ENCODE data around the gene PPAN.

DNA sequence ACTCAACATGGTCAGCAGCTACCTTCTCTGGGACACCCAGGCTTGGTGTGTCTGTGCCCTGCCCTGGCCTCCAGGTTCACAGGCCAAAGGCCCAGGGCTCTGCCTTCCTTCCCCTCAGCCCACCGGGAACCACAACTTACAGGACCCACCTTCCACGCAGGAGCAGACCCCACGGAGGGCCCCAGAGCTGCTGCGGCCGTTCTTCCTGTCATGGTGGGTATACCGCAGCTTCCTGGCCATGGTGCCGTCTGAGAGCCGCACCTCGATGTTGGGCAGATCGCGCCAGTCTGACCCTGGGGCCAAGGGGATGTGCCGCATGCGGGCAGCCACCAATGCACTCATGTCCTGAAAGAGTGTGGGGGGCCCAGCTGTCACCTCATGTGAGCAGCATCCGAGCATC, 30.8 kb downstream of the PPAN start:
- TF ChIP-seq, protein P1, sequence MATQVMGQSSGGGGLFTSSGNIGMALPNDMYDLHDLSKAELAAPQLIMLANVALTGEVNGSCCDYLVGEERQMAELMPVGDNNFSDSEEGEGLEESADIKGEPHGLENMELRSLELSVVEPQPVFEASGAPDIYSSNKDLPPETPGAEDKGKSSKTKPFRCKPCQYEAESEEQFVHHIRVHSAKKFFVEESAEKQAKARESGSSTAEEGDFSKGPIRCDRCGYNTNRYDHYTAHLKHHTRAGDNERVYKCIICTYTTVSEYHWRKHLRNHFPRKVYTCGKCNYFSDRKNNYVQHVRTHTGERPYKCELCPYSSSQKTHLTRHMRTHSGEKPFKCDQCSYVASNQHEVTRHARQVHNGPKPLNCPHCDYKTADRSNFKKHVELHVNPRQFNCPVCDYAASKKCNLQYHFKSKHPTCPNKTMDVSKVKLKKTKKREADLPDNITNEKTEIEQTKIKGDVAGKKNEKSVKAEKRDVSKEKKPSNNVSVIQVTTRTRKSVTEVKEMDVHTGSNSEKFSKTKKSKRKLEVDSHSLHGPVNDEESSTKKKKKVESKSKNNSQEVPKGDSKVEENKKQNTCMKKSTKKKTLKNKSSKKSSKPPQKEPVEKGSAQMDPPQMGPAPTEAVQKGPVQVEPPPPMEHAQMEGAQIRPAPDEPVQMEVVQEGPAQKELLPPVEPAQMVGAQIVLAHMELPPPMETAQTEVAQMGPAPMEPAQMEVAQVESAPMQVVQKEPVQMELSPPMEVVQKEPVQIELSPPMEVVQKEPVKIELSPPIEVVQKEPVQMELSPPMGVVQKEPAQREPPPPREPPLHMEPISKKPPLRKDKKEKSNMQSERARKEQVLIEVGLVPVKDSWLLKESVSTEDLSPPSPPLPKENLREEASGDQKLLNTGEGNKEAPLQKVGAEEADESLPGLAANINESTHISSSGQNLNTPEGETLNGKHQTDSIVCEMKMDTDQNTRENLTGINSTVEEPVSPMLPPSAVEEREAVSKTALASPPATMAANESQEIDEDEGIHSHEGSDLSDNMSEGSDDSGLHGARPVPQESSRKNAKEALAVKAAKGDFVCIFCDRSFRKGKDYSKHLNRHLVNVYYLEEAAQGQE (IDR thresholded peaks at IDR 0.05; ENCODE audit: insufficient read depth in 1 of 2, low read depth in 2 of 2, low read length in 2 of 2), result no peak
- TF ChIP-seq POLR2AphosphoS5 (IDR thresholded peaks at IDR 0.05; ENCODE audit: low read depth, low read length) (no peak), FOXP2 (optimal IDR thresholded peaks at IDR 0.05; ENCODE audit: borderline replicate concordance, extremely low read depth, extremely low read length, insufficient read depth) (no peak), TAF1 (IDR thresholded peaks at IDR 0.05; ENCODE audit: borderline replicate concordance, insufficient read depth, low read length) (no peak), SIN3A (IDR thresholded peaks at IDR 0.05; ENCODE audit: borderline replicate concordance, insufficient read depth, low read length) (no peak)
